Small intestine (tissue), 4 donors: ENCODE data around the gene CELA2A. TPM values are rescaled to one million over a fixed set of nuclear protein-coding genes. Genes with fewer than 3 reads are reported as not detected.

Source experiments
- polyA plus RNA-seq, 4 donors: library from polyadenylated mRNA; stranded (reverse) in 3 of 4; unstranded in 1 of 4; fragments of 200-250 nt in 3 of 4; fragments of 120-200 nt in 1 of 4; gene quantifications; one replicate each; pipeline versions ENCODE4 v1.2.1 to v1.2.3, GENCODE V29; 2013
- donor health status: healthy with polysubstance abuse.
- donor health status: Bipolar disorder and iron deficiency.
- donor health status: healthy.

Gene CELA2A
- polyA plus RNA-seq, 4 donors, result 1.1 to 1.6 TPM; not detected in 2

Other genes starting within 250 kb of the CELA2A start
- under 1 TPM; 0.22 to 0.58 (median 0.36) TPM for gene FHAD1, start 209.5 kb upstream of the CELA2A start, polyA plus RNA-seq
- gene EFHD2, start 46.8 kb upstream of the CELA2A start, polyA plus RNA-seq, result 100 to 1,000 TPM in 3 of 4 donors, 10 to 100 TPM in 1; 61.1 to 149 (median 148) TPM
- gene CTRC, start 18.3 kb upstream of the CELA2A start, polyA plus RNA-seq, result 1 to 10 TPM in 2 of 4 donors, under 1 TPM in 2; 0.21 to 6.9 (median 2.0) TPM
- not detected for gene CELA2B, start 19.4 kb downstream of the CELA2A start, polyA plus RNA-seq
- 10 to 100 TPM; 13.8 to 23.7 (median 16.1) TPM for gene CASP9, start 67.5 kb downstream of the CELA2A start, polyA plus RNA-seq
- 10 to 100 TPM in 1 of 4 donors, 1 to 10 TPM in 3; 1.6 to 34.0 (median 4.0) TPM for gene DNAJC16, start 70.1 kb downstream of the CELA2A start, polyA plus RNA-seq
- gene AGMAT, start 128.3 kb downstream of the CELA2A start, polyA plus RNA-seq, result 10 to 100 TPM; 18.9 to 66.5 (median 27.2) TPM
- 10 to 100 TPM in 2 of 4 donors, 1 to 10 TPM in 2; 4.3 to 34.7 (median 9.7) TPM for gene DDI2, start 160.7 kb downstream of the CELA2A start, polyA plus RNA-seq
- 10 to 100 TPM; 18.6 to 29.0 (median 23.8) TPM for gene PLEKHM2, start 227.6 kb downstream of the CELA2A start, polyA plus RNA-seq